HK-2 (cell line): ENCODE measurements around the gene NR2F1.

Experiments
- DNase-seq: peaks from one replicate; pipeline ENCODE4 v3.0.0-alpha.2; 2018; ENCODE audit not compliant: unreplicated experiment

Gene NR2F1

DNA sequence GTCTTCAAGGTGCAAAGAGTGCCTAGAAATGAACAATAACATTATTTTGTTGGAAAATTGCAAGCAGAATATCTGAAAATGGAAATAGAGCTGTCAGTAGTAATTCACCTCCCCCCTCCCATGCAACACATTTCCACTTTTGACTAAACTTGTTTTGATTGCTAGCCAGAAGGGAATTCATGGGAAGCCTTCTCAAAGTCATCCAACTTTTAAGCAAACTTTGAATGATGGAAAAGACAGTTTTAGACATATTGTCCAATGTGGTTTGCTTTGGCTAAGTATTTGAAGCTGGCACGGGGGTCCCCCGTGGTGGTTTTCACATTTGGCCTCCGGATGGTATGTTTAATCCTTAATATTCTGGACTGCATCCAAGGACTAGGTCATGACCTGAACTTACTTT lies 7.5 kb downstream of the NR2F1 start:
- DNase-seq: no peak

- no peak for DNase-seq
Measured at GRCh38 chr5:93591323-93591945, 8.4 kb downstream of the NR2F1 start.

GRCh38 chr5:93592883-93593282 lies 9.9 kb downstream of the NR2F1 start:
- no peak for DNase-seq

GRCh38 chr5:93593476-93594131 lies 10.6 kb downstream of the NR2F1 start:
- DNase-seq: no peak

GRCh38 chr5:93594591-93595419 lies 11.8 kb downstream of the NR2F1 start:
- DNase-seq: no peak

DNA sequence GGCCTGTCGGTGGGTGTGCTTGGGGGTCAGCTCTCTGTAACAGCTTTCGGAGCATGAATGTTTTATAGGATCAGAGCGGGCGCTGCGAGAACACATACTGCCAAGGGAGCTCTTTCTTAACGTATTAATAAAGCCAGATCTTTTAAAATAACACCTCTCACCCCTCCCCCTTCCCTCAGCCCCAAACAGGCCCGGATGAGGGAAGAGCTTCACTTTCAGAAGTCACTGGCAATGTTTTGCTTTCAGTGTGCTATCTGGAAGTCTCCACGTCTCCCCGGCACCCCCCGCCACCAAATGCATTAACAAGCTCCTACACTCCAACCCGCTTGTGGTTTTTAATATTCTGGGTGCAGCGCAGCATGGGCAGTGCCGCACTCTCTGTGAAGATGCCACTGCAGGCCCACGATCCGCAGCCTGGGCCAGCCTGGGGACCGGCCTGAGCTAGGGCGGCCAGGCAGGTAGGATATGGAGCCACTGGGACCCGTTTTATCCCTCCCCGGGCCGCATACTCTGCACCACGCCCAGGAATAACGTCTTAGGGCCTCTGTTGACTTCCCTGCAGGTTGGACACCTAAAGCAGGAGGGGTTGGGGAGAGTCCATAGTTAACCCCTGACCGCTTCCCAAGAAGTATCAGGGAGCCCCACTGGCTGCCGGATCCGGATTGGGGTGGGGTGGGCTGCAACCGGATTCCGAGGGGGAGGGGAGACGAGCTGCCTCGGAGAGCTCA lies 12.6 kb downstream of the NR2F1 start:
- no peak for DNase-seq

DNA sequence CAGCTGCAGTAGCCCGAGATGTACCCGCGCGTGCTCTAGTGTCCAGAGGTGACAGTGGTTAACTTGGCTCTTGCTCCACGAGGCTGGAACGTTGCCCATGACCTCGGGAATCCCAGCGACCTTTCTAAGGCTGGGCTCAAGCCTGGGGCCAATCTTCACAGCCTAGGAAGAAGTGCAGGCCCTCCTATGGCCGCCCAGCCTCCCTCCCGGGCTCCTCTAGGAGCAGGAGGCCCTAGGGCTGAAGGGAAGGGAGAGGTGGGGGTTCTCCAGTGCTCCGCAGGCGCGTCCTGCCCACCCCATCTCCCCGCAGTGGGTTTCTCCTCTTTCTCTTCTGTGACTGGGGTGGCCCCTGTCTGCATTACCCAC lies 13.3 kb downstream of the NR2F1 start:
- DNase-seq: no peak

DNA sequence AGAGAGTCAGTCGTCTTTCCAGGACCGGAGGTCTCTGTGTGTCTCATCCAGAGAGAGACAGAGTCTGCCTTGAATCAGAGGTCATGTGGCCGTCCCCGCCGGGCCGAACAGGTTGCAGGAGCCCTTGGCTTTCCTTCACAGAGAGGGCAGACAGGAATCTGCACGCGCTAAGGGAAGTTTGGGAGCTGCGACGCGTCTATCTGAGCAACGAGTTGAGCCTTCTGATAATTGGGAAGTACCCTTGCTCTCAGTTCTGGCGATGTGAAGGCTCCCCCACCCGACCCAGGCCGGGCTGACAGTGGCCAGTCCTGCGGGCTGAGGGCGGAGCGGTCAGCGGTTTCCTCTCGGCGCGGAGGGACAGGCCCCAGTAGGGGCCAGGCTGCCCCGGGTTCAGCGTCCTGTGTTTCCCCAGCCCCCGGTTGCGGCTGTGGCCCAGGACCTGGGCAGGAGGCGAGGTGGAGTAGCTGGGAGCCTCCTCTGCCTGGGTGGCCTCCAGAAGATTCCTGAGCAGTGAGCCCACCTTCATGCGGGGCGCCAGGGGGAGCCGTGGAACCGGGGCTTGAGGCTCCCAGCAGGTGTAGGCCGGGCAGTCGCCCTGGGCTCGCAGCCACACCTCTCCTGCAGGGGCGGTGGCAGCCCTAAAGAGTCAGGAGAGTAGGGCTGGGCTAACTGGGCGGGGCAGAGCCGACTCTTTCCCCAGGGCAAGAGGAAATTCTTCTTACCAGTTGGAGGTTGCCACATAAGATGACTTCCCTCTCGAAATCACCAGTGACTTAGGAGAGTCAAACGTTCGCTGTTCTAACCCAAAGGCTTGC lies 13.9 kb downstream of the NR2F1 start:
- no peak for DNase-seq

GRCh38 chr5:93598091-93599000 lies 15.3 kb downstream of the NR2F1 start:
- DNase-seq: no peak

- no peak for DNase-seq
Measured at GRCh38 chr5:93599001-93599379, 16.0 kb downstream of the NR2F1 start.

- no peak for DNase-seq
Measured at GRCh38 chr5:93599399-93600120, 16.5 kb downstream of the NR2F1 start.

GRCh38 chr5:93600409-93601070 lies 17.5 kb downstream of the NR2F1 start:
- no peak for DNase-seq

- no peak for DNase-seq
Measured at GRCh38 chr5:93601071-93601801, 18.2 kb downstream of the NR2F1 start.

GRCh38 chr5:93601802-93602155 lies 18.8 kb downstream of the NR2F1 start:
- no peak for DNase-seq

DNA sequence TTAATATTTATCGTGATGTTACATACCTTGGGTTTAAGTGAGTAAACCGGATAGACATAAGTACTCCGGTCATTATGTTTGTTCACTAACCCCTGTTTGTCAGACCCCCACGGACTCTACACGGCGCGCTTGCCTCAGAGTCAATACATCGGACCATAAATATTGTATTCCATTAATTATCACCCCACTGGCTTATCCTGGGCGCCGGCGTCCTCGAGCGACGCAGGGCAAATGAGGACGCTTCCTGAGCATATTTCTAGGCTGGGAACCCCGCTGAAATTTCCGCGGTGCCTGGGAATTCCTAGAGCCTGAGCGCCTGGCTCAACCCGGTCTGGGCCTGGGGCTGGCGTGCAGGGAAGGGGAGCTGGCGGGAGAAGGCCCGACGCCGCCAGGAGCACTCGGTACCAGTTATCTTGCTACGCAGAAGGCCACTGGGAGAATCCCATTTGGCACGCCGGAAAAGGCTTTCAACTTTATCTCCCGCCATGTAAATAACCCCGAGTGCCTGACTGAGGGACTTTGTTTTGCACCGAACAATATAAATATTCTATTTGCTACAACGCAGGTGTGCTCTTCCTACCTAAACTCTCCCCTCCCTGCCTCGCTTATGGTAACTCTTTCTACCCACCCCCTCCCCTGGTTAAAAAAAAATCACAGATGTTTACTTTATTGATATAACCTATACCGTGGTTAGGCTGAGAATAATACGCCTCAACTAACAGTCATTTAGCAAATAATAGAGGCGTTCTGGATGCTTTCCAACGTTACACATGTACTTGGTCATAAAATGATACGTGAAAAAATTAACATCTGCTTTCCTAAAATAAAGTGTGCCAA lies 19.4 kb downstream of the NR2F1 start:
- no peak for DNase-seq

GRCh38 chr5:93603078-93603792 lies 20.2 kb downstream of the NR2F1 start:
- no peak for DNase-seq
